Liver (tissue), 9 donors: Measurements from ENCODE around the gene RLIM. TPM values are rescaled to one million over a fixed set of nuclear protein-coding genes. Genes with fewer than 3 reads are reported as not detected.

ENCODE experiments used
- DNase-seq: peaks from one replicate; pipeline ENCODE4 v3.0.0-alpha.2; 2017; ENCODE audit warnings: low spot score
- H3K27ac ChIP-seq, 2 donors: one replicate each; pipeline ENCODE4 v1.7.0; 2013; ENCODE audit warnings: inconsistent platforms in 2 of 2, low read length in 2 of 2, control low read depth in 1 of 2, low read depth in 1 of 2, mild to moderate bottlenecking in 1 of 2
- H3K27me3 ChIP-seq, 4 donors: one replicate each; pipeline versions ENCODE4 v1.6.1 to v1.7.0; 2013; ENCODE audit warnings: low read length in 3 of 4, inconsistent platforms in 1 of 4, mild to moderate bottlenecking in 1 of 4, moderate library complexity in 1 of 4; ENCODE audit not compliant: control insufficient read depth in 4 of 4, insufficient read depth in 4 of 4
- H3K36me3 ChIP-seq, 4 donors: one replicate each; pipeline versions ENCODE4 v1.6.1 to v1.7.0; 2013; ENCODE audit warnings: low read length in 3 of 4, mild to moderate bottlenecking in 3 of 4, low read depth in 1 of 4, moderate library complexity in 1 of 4; ENCODE audit not compliant: control insufficient read depth in 4 of 4, insufficient read depth in 3 of 4
- H3K4me1 ChIP-seq, 4 donors: one replicate each; pipeline versions ENCODE4 v1.6.1 to v1.7.0; 2013; ENCODE audit warnings: low read length in 3 of 4, mild to moderate bottlenecking in 3 of 4, moderate library complexity in 1 of 4; ENCODE audit not compliant: control insufficient read depth in 4 of 4, insufficient read depth in 4 of 4
- H3K4me3 ChIP-seq, 3 donors: one replicate each; pipeline versions ENCODE4 v1.6.1 to v1.7.0; 2013; ENCODE audit warnings: low read length in 3 of 3, control low read depth in 1 of 3, low read depth in 1 of 3, mild to moderate bottlenecking in 1 of 3
- H3K9ac ChIP-seq, 2 donors: one replicate each; pipeline ENCODE4 v1.7.0; 2013; ENCODE audit warnings: low read length in 2 of 2, mild to moderate bottlenecking in 2 of 2, moderate library complexity in 2 of 2, control low read depth in 1 of 2, low read depth in 1 of 2
- H3K9me3 ChIP-seq, 4 donors: one replicate each; pipeline versions ENCODE4 v1.6.1 to v1.7.0; 2013; ENCODE audit warnings: low read length in 3 of 4; ENCODE audit not compliant: control insufficient read depth in 4 of 4
- EGR1 ChIP-seq, 2 donors: IDR thresholded peaks; 2 replicates each; pipeline ENCODE4 v1.6.1; 2016 to 2018; ENCODE audit warnings: antibody characterized with exemption in 2 of 2, low read depth in 2 of 2
- FOXA1 ChIP-seq: IDR thresholded peaks from 2 replicates; pipeline ENCODE4 v1.6.1; 2016; ENCODE audit warnings: antibody characterized with exemption
- FOXA2 ChIP-seq: IDR thresholded peaks from 2 replicates; pipeline ENCODE4 v1.6.1; 2016; ENCODE audit warnings: antibody characterized with exemption
- GABPA ChIP-seq, 2 donors: IDR thresholded peaks in 1 of 2; conservative IDR thresholded peaks in 1 of 2; 2 replicates each; pipeline ENCODE4 v1.6.1; 2016; ENCODE audit warnings: antibody characterized with exemption in 2 of 2, mild to moderate bottlenecking in 1 of 2, moderate library complexity in 1 of 2
- HNF4A ChIP-seq, 2 donors: conservative IDR thresholded peaks; 2 replicates each; pipeline ENCODE4 v1.6.1; 2016; ENCODE audit warnings: antibody characterized with exemption in 2 of 2, mild to moderate bottlenecking in 2 of 2
- HNF4G ChIP-seq: IDR thresholded peaks from 2 replicates; pipeline ENCODE4 v1.6.1; 2016; ENCODE audit warnings: antibody characterized with exemption
- JUND ChIP-seq, 2 donors: IDR thresholded peaks; 2 replicates each; pipeline ENCODE4 v1.6.1; 2016; ENCODE audit warnings: antibody characterized with exemption in 2 of 2
- MAX ChIP-seq: IDR thresholded peaks from 2 replicates; pipeline ENCODE4 v1.6.1; 2016; ENCODE audit warnings: antibody characterized with exemption
- NR2F2 ChIP-seq: IDR thresholded peaks from 2 replicates; pipeline ENCODE4 v1.6.1; 2016; ENCODE audit warnings: antibody characterized with exemption
- RAD21 ChIP-seq, 2 donors: IDR thresholded peaks; 2 replicates each; pipeline ENCODE4 v1.6.1; 2016; ENCODE audit warnings: antibody characterized with exemption in 2 of 2, mild to moderate bottlenecking in 2 of 2
- RXRA ChIP-seq, 2 donors: IDR thresholded peaks; 2 replicates each; pipeline ENCODE4 v1.6.1; 2017 to 2018; ENCODE audit warnings: antibody characterized with exemption in 2 of 2, mild to moderate bottlenecking in 1 of 2
- SP1 ChIP-seq: IDR thresholded peaks from 2 replicates; pipeline ENCODE4 v1.6.1; 2018; ENCODE audit warnings: antibody characterized with exemption, mild to moderate bottlenecking
- TAF1 ChIP-seq: conservative IDR thresholded peaks from 2 replicates; pipeline ENCODE4 v1.6.1; 2016; ENCODE audit warnings: antibody characterized with exemption, mild to moderate bottlenecking
- YY1 ChIP-seq: IDR thresholded peaks from 2 replicates; pipeline ENCODE4 v1.6.1; 2016; ENCODE audit warnings: antibody characterized with exemption, mild to moderate bottlenecking
- ZBTB33 ChIP-seq: IDR thresholded peaks from 2 replicates; pipeline ENCODE4 v1.6.1; 2016; ENCODE audit warnings: antibody characterized with exemption
- WGBS: extraction: QIAGEN DNeasy Blood & Tissue Kit; methylation state at CpG from one replicate; pipeline ENCODE4 v1.1.7; 2013; 5-methylcytosine and 5-hydroxymethylcytosine counted together
- polyA plus RNA-seq, 2 donors: library from polyadenylated mRNA; stranded (reverse) in 1 of 2; unstranded in 1 of 2; fragments of 200-250 nt in 1 of 2; fragments of >200 nt in 1 of 2; fragmentation: Nextera tagmentation in 1 of 2; extraction: Ambion mirVana in 1 of 2; gene quantifications; one replicate each; pipeline versions ENCODE4 v1.2.1 to v1.2.3, GENCODE V29; 2013 to 2015
- total RNA-seq, 2 donors: library from RNA; depleted of rRNA; stranded (reverse); fragments of >200 nt; gene quantifications; one replicate each; pipeline ENCODE4 v1.2.3, GENCODE V29; 2014
- TF ChIP-seq, protein P1 (sequence below): IDR thresholded peaks from 2 replicates; pipeline ENCODE4 v1.6.1; 2016; ENCODE audit warnings: antibody characterized with exemption, mild to moderate bottlenecking
- TF ChIP-seq, protein P2 (sequence below): fragments of 150-350 bp; IDR thresholded peaks from 2 replicates; pipeline ENCODE4 v1.5.1; 2017; ENCODE audit warnings: improper control_type of control experiment, low read depth, low read length; ENCODE audit not compliant: missing input control
- donor health status: healthy.
- donor health status: healthy.
- donor health status: healthy.
- donor health status: healthy.
- donor health status: healthy.

The RLIM gene
- total and polyA plus RNA-seq, 4 donors = 1.8 to 17.0 (median 9.8) TPM

DNA sequence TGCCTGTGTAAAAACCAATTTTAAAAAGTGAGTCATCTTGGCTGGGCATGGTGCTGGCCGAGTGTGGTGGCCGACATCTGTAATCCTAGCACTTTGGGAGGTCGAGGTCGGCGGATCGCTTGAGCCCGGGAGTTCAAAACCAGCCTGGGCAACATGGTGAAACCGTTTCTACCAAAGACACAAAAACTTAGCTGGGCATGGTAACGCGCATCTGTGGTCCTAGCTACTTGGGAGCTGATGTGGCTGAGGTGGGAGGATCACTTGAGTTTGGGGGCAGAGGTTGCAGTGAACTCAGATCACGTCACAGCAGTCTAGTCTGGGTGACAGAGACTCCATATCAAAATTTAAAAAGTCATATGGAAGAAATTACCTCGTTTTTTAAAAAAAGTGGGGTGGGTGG lies 7.6 kb downstream of the RLIM start:
- WGBS = 97% methylated on average over 12 of the region's 12 CpGs
- H3K4me1 ChIP-seq = peaks cover 0 to 6% (median 2%) of the 10 kb centered on the region in 4 donors

GRCh38 chrX:74606342-74606741 lies 8.1 kb downstream of the RLIM start:
- H3K36me3 ChIP-seq = peaks cover 0 to 2% (median 0%) of the 10 kb centered on the region in 4 donors
- no peaks in the 10 kb centered on the region for H3K9me3 ChIP-seq
- no peak overlapping the region for H3K9ac ChIP-seq
- H3K27ac ChIP-seq = no peak overlapping the region
- DNase-seq = no peak
- H3K27me3 ChIP-seq = no peaks in the 10 kb centered on the region
- TF ChIP-seq HNF4G = no peak
- TF ChIP-seq RXRA (IDR thresholded peaks at IDR 0.05) = no peak
- no peak for TF ChIP-seq YY1
- no peak for TF ChIP-seq TAF1
- no peak for TF ChIP-seq ZBTB33
- TF ChIP-seq EGR1 (IDR thresholded peaks at IDR 0.05; ENCODE audit: low read depth in 2 of 2) = no peak
- no peak for TF ChIP-seq RAD21 (IDR thresholded peaks at IDR 0.05)
- TF ChIP-seq, protein P1, sequence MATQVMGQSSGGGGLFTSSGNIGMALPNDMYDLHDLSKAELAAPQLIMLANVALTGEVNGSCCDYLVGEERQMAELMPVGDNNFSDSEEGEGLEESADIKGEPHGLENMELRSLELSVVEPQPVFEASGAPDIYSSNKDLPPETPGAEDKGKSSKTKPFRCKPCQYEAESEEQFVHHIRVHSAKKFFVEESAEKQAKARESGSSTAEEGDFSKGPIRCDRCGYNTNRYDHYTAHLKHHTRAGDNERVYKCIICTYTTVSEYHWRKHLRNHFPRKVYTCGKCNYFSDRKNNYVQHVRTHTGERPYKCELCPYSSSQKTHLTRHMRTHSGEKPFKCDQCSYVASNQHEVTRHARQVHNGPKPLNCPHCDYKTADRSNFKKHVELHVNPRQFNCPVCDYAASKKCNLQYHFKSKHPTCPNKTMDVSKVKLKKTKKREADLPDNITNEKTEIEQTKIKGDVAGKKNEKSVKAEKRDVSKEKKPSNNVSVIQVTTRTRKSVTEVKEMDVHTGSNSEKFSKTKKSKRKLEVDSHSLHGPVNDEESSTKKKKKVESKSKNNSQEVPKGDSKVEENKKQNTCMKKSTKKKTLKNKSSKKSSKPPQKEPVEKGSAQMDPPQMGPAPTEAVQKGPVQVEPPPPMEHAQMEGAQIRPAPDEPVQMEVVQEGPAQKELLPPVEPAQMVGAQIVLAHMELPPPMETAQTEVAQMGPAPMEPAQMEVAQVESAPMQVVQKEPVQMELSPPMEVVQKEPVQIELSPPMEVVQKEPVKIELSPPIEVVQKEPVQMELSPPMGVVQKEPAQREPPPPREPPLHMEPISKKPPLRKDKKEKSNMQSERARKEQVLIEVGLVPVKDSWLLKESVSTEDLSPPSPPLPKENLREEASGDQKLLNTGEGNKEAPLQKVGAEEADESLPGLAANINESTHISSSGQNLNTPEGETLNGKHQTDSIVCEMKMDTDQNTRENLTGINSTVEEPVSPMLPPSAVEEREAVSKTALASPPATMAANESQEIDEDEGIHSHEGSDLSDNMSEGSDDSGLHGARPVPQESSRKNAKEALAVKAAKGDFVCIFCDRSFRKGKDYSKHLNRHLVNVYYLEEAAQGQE = no peak
- no peak for TF ChIP-seq GABPA (IDR thresholded peaks at IDR 0.05 in 1 of 2, conservative IDR thresholded peaks at IDR 0.05 in 1 of 2)
- no peak for TF ChIP-seq MAX
- TF ChIP-seq HNF4A (conservative IDR thresholded peaks at IDR 0.05) = no peak
- no peak for TF ChIP-seq FOXA1
- no peak for TF ChIP-seq JUND (IDR thresholded peaks at IDR 0.05)
- TF ChIP-seq SP1 = no peak
- TF ChIP-seq, protein P2, sequence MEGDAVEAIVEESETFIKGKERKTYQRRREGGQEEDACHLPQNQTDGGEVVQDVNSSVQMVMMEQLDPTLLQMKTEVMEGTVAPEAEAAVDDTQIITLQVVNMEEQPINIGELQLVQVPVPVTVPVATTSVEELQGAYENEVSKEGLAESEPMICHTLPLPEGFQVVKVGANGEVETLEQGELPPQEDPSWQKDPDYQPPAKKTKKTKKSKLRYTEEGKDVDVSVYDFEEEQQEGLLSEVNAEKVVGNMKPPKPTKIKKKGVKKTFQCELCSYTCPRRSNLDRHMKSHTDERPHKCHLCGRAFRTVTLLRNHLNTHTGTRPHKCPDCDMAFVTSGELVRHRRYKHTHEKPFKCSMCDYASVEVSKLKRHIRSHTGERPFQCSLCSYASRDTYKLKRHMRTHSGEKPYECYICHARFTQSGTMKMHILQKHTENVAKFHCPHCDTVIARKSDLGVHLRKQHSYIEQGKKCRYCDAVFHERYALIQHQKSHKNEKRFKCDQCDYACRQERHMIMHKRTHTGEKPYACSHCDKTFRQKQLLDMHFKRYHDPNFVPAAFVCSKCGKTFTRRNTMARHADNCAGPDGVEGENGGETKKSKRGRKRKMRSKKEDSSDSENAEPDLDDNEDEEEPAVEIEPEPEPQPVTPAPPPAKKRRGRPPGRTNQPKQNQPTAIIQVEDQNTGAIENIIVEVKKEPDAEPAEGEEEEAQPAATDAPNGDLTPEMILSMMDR = no peak
- TF ChIP-seq NR2F2 = no peak
- no peak for TF ChIP-seq FOXA2
- peaks cover 0 to 6% (median 2%) of the 10 kb centered on the region in 4 donors for H3K4me1 ChIP-seq
- no peak overlapping the region for H3K4me3 ChIP-seq

More for the DNA sequence above, 7.6 kb downstream of the RLIM start:
- Histone ChIP-seq H3K9me3 (no peaks in the 10 kb centered on the region), H3K27ac (no peak overlapping the region), H3K4me3 (no peak overlapping the region), H3K36me3 (peaks cover 0 to 2% (median 0%) of the 10 kb centered on the region in 4 donors), H3K27me3 (no peaks in the 10 kb centered on the region), H3K9ac (no peak overlapping the region)
- no peak for DNase-seq
- TF ChIP-seq RAD21 (IDR thresholded peaks at IDR 0.05) = no peak
- TF ChIP-seq HNF4G = no peak
- TF ChIP-seq EGR1 (IDR thresholded peaks at IDR 0.05; ENCODE audit: low read depth in 2 of 2) = no peak
- TF ChIP-seq TAF1 = no peak
- no peak for TF ChIP-seq JUND (IDR thresholded peaks at IDR 0.05)
- TF ChIP-seq MAX = no peak
- TF ChIP-seq SP1 = no peak
